ENCODE results near the gene SLC66A1. TPM values are rescaled to one million over a fixed set of nuclear protein-coding genes. Genes with fewer than 3 reads are reported as not detected.

Gene SLC66A1
- polyA plus RNA-seq, 2 of the 4 experiments (the other 2 are of a cell fraction): 5.6 to 12.6 TPM

DNA sequence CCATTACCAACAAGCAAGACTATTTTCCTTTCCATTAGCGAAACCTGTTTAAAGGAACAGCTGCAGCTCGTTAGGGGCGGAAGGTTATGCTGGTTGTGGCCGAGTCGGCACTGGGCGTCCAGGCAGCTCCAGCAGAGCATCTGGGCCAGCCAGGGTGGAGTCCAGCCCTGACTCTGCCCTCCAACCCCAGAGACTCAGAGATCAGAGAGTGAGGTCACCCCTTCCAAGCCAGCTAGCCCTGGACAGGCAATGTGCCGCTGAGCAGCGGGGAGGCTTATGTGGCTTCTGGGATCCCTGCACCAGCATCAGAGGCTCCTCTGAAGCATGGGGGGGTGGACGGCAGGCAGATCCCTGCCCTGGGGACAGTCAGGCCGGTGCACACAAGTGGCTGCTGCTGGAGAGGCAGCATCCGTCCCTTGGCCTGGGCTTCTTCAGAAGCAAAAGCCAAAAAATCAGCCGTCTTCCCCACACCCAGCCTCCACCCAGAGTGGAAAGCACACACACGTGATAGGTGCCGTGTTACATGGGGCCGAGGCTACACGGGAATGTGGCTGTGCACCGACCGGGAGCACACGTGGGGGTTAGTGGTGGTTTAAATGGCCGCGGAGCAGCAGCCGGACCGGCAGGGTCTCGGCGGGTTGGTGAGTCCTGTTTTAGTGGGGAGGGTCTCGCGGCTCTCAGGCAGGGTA is 30.1 kb downstream of the SLC66A1 start:
- TF ChIP-seq ESRRA (IDR thresholded peaks at IDR 0.05; ENCODE audit: borderline replicate concordance, low read length) (no peak), POLR2A (IDR thresholded peaks at IDR 0.05; ENCODE audit: low read length) (no peak), MAFK (IDR thresholded peaks at IDR 0.05; ENCODE audit: partially characterized antibody) (no peak), RNF2 (IDR thresholded peaks at IDR 0.05; ENCODE audit: borderline replicate concordance, low read depth) (no peak), KDM5A (IDR thresholded peaks at IDR 0.05) (no peak), CHD4 (IDR thresholded peaks at IDR 0.05; ENCODE audit: borderline replicate concordance) (no peak), GATA3 (IDR thresholded peaks at IDR 0.05; ENCODE audit: borderline replicate concordance) (no peak), SMC3 (IDR thresholded peaks at IDR 0.05) (no peak), ZFP36 (IDR thresholded peaks at IDR 0.05; ENCODE audit: borderline replicate concordance, partially characterized antibody) (no peak), EHF (CRISPR knock-in tag; IDR thresholded peaks at IDR 0.05) (no peak), HOXA7 (CRISPR knock-in tag; IDR thresholded peaks at IDR 0.05) (no peak), TP53 (CRISPR knock-in tag; IDR thresholded peaks at IDR 0.05) (no peak)
- TF ChIP-seq, protein P1, sequence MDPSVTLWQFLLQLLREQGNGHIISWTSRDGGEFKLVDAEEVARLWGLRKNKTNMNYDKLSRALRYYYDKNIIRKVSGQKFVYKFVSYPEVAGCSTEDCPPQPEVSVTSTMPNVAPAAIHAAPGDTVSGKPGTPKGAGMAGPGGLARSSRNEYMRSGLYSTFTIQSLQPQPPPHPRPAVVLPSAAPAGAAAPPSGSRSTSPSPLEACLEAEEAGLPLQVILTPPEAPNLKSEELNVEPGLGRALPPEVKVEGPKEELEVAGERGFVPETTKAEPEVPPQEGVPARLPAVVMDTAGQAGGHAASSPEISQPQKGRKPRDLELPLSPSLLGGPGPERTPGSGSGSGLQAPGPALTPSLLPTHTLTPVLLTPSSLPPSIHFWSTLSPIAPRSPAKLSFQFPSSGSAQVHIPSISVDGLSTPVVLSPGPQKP (IDR thresholded peaks at IDR 0.05; ENCODE audit: low read depth, low read length): no peak
- TF ChIP-seq, protein P2, sequence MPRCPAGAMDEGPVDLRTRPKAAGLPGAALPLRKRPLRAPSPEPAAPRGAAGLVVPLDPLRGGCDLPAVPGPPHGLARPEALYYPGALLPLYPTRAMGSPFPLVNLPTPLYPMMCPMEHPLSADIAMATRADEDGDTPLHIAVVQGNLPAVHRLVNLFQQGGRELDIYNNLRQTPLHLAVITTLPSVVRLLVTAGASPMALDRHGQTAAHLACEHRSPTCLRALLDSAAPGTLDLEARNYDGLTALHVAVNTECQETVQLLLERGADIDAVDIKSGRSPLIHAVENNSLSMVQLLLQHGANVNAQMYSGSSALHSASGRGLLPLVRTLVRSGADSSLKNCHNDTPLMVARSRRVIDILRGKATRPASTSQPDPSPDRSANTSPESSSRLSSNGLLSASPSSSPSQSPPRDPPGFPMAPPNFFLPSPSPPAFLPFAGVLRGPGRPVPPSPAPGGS (IDR thresholded peaks at IDR 0.05): no peak
- 91% methylated on average over 24 of the region's 27 CpGs for WGBS (ENCODE audit: missing lambda C conversion rate)
- Histone ChIP-seq H3K4me1 (no peaks in the 10 kb centered on the region), H3K4me3 (no peak overlapping the region), H3K4me2 (no peak overlapping the region), H3K27ac (no peak overlapping the region), H3K9me3 (no peaks in the 10 kb centered on the region)
- ATAC-seq: no peak
- CTCF ChIA-PET: interaction anchor here (0.5 to 2.4 kb wide), 16 partner anchors 11 to 1139 kb away, joined by 3 to 6 read pairs (median 4); partner anchors contain the start of genes AKR7A2 and SLC66A1
- DNase-seq (ENCODE audit: low read depth in 1 of 2, low spot score in 1 of 2): no peak
- FAIRE-seq: no peak
- POLR2A ChIA-PET: no interaction called here

DNA sequence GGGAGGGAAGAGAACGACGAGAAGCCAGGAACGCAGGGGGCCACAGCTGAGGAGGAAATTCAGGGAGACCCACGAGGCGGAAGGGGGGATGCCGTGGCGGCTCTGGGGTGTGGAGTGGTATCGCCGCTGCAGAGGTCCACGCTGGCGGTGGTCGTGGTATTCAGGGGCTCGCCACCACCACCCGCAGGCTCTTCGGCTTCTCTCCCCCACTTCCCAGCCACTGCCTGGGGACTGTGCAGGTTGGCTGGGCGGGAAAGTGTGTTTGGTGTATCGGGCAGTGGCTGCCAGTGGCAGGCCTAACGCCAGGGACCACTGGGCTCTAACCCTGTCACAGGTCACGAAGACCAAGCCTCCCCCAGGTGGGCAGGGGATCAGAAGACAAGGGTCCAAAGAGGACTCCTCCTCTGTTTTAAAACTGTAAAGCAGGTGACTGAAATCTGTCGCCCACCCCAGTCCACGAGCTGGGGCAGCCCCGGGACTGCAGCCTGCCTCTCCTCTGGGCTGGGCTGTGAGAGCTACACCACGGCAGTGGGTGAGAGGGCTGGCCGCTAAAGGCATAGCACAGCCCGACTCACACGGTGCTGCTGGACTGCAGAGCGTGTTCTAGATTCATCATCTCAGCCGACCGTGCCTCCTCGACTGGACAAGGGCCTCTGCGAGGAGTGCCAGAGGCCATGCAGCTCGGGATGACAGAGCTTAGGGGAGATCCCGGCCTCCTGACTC is 30.9 kb downstream of the SLC66A1 start:
- FAIRE-seq: no peak
- H3K9me3 ChIP-seq: no peaks in the 10 kb centered on the region
- ChIA-PET CTCF (interaction anchor here (1.1 to 3.4 kb wide), 15 partner anchors 8 to 319 kb away, joined by 3 to 30 read pairs (median 5); no protein-coding TSS in a partner anchor), POLR2A (no interaction called here)
- WGBS (ENCODE audit: missing lambda C conversion rate): 90% methylated on average over 26 of the region's 33 CpGs
- H3K4me3 ChIP-seq: no peak overlapping the region
- no peak overlapping the region for H3K4me2 ChIP-seq
- H3K27ac ChIP-seq: no peak overlapping the region
- no peaks in the 10 kb centered on the region for H3K4me1 ChIP-seq
- DNase-seq (ENCODE audit: low read depth in 1 of 2, low spot score in 1 of 2): no peak
- no peak for ATAC-seq
- no peak for TF ChIP-seq MAZ (IDR thresholded peaks at IDR 0.05; ENCODE audit: borderline replicate concordance, low read depth, low read length)
- no peak for TF ChIP-seq HOXB13 (CRISPR knock-in tag; IDR thresholded peaks at IDR 0.05; ENCODE audit: low read depth)
- TF ChIP-seq, protein P2 (IDR thresholded peaks at IDR 0.05): no peak
- TF ChIP-seq ESRRA (IDR thresholded peaks at IDR 0.05; ENCODE audit: borderline replicate concordance, low read length): no peak
- no peak for TF ChIP-seq RFX5 (IDR thresholded peaks at IDR 0.05)

Data from A549 (cell line).